ENCODE results near the gene DUOX1.

GRCh38 chr15:45113380-45113990 lies 16.3 kb upstream of the DUOX1 start:
- TF ChIP-seq CTCF (IDR thresholded peaks at IDR 0.05): no peak
- no peak for TF ChIP-seq POLR2A (IDR thresholded peaks at IDR 0.05)
- no peak for TF ChIP-seq EP300 (IDR thresholded peaks at IDR 0.05; ENCODE audit: low read depth)
